Right lobe of liver (tissue), 6 donors: ENCODE data around the gene LPCAT2. TPM values are rescaled to one million over a fixed set of nuclear protein-coding genes. Genes with fewer than 3 reads are reported as not detected.

Experiments
- ATAC-seq, 4 donors: fragments of 200-7000 bp; cut with Tn5 transposase; one replicate each; pipeline ENCODE4 v1.9.1; 2020; ENCODE audit warnings: mild to moderate bottlenecking in 4 of 4, moderate library complexity in 4 of 4
- DNase-seq, 3 donors: peaks; one replicate each; pipeline ENCODE4 v3.0.0-alpha.2; 2020
- H3K27ac ChIP-seq, 3 donors: fragments of 200-600 bp; one replicate each; pipeline ENCODE4 v1.8.0; 2022
- H3K27me3 ChIP-seq, 2 donors: fragments of 200-600 bp; one replicate each; pipeline ENCODE4 v1.8.0; 2022
- H3K36me3 ChIP-seq, 4 donors: fragments of 200-600 bp; sonication (generic) in 1 of 4; one replicate each; pipeline versions ENCODE4 v1.5.1 to v1.8.0; 2017 to 2022; ENCODE audit warnings: control low read depth in 1 of 4
- H3K4me1 ChIP-seq, 4 donors: fragments of 200-600 bp; sonication (generic) in 1 of 4; one replicate each; pipeline versions ENCODE4 v1.5.1 to v1.8.0; 2017 to 2022; ENCODE audit warnings: control low read depth in 1 of 4
- H3K4me3 ChIP-seq, 3 donors: fragments of 200-600 bp; one replicate each; pipeline ENCODE4 v1.8.0; 2022
- H3K9me3 ChIP-seq, 4 donors: fragments of 200-600 bp; sonication (generic) in 1 of 4; one replicate each; pipeline versions ENCODE4 v1.5.1 to v1.8.0; 2017 to 2022; ENCODE audit warnings: control low read depth in 1 of 4
- POLR2A ChIP-seq: fragments of 450-650 bp; IDR thresholded peaks from one replicate; pipeline ENCODE4 v1.6.1; 2017; ENCODE audit warnings: antibody characterized with exemption, mild to moderate bottlenecking
- WGBS: methylation state at CpG from one replicate; pipeline ENCODE4 v1.1.6; 2018; ENCODE audit warnings: low coverage, low lambda C conversion rate; ENCODE audit not compliant: insufficient coverage; ENCODE audit errors: missing lambda C conversion rate; 5-methylcytosine and 5-hydroxymethylcytosine counted together
- intact Hi-C, 2 donors: fragments of 100-400 bp; cut with DNase I; formaldehyde crosslinking; loops; one replicate each; pipeline versions ENCODE4 v1.11.2 to v1.14.1; 2022
- long read RNA-seq: library from polyadenylated mRNA; unstranded; transcript quantifications from one replicate; pipeline ENCODE4 v2.0.0, GENCODE V29; 2019
- total RNA-seq, 6 experiments: library from RNA; depleted of rRNA in 2 of 6; stranded (reverse); fragments of >200 nt in 2 of 6; fragmentation: NEBNext Ultra II Directional in 3 of 6; extraction: Animal tissue kit (Norgen Biotek cat#: 25700) in 3 of 6; gene quantifications; one replicate each; pipeline versions ENCODE4 v1.1.0 to v1.2.4, GENCODE V29; 2016 to 2023
- TF ChIP-seq, protein P1 (sequence below), 4 donors: fragments of 200-600 bp in 3 of 4; fragments of 450-650 bp in 1 of 4; IDR thresholded peaks; one replicate each; pipeline versions ENCODE4 v1.5.1 to v1.8.0; 2016 to 2022; ENCODE audit warnings: antibody characterized with exemption in 4 of 4, mild to moderate bottlenecking in 2 of 4
- donor health status: DM: no; HTN: yes; CAD: no.
- donor health status: DM: no; HTN: no; CAD: no.
- donor health status: DM: no; HTN: no; CAD: no.
- donor health status: DM: no; HTN: yes; CAD: no.
- donor health status: DM: no; HTN: yes; CAD: no.

Gene LPCAT2
- 1 to 10 TPM; 1.8 to 5.1 (median 2.7) TPM for total RNA-seq
- long read RNA-seq, partial matches to known transcripts, result 1 of 1 reads
- long read RNA-seq, other reads (novel, unspliced or antisense), result 0 of 1 reads

DNA sequence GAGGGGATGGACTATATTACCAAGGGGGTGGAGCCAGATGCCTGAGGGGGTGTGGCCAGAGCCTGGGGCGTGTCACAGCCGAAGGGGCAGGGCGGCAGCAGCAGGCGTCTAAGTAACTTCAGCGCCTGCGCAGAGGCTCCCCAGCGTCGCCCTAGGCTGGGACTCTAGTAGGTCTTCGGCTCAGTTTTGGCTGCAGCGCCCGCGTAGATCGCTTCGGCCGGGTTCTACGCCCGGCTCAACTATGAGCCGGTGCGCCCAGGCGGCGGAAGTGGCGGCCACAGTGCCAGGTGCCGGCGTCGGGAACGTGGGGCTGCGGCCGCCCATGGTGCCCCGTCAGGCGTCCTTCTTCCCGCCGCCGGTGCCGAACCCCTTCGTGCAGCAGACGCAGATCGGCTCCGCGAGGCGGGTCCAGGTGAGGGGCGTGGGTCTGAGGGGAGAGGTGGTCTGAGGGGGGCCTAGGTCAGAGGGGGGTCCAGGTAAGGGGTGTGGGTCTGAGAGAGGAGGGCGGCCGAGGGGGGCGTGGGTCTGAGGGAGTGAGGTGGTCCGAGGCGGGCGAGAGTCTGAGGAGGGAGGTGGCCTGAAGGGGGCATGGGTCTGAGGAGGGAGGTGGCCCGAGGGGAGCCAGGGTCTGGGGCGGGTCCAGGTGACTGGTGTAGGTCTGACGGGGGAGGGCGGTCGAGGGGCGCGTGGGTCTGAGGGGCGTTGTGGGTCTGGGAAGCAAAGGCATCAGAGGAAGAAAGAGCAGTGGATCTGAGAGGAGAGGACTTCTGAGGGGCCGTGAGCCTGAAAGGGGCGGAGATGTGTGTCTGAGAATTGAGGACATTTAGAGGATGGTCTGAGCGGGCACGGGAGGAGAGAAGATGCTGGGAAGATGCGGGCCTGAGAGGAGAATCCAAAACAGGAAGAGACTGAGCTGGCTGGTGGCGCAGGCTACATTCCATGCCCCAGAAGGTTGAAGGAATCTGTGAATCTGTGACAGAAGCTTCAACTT, at the start of gene LPCAT2:
LPCAT2 (plus strand) TSS at position 132 of the 991 bp plus-strand sequence; CDS start at position 242, 110 bp downstream.
- H3K9me3 ChIP-seq, result no peaks in the 10 kb centered on the region
- peak; percentile 83 to 90 (median 85) for DNase-seq
- H3K27ac ChIP-seq, result peak within 1 kb of the TSS in 2 of 3 donors; percentile 34 to 42
- peak; percentile 97 to 98 (median 98) for ATAC-seq
- WGBS, result 7% methylated on average over 35 of the region's 61 CpGs
- intact Hi-C loops, result no loop called here
- H3K4me3 ChIP-seq, result peak within 1 kb of the TSS; percentile 44 to 59 (median 58)
- TF ChIP-seq, protein P1, sequence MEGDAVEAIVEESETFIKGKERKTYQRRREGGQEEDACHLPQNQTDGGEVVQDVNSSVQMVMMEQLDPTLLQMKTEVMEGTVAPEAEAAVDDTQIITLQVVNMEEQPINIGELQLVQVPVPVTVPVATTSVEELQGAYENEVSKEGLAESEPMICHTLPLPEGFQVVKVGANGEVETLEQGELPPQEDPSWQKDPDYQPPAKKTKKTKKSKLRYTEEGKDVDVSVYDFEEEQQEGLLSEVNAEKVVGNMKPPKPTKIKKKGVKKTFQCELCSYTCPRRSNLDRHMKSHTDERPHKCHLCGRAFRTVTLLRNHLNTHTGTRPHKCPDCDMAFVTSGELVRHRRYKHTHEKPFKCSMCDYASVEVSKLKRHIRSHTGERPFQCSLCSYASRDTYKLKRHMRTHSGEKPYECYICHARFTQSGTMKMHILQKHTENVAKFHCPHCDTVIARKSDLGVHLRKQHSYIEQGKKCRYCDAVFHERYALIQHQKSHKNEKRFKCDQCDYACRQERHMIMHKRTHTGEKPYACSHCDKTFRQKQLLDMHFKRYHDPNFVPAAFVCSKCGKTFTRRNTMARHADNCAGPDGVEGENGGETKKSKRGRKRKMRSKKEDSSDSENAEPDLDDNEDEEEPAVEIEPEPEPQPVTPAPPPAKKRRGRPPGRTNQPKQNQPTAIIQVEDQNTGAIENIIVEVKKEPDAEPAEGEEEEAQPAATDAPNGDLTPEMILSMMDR (IDR thresholded peaks at IDR 0.05), result no peak
- peak; percentile 42 for TF ChIP-seq POLR2A
- no peaks in the 10 kb centered on the region for H3K27me3 ChIP-seq
- no peaks in the 10 kb centered on the region for H3K4me1 ChIP-seq
- no peaks in the 10 kb centered on the region for H3K36me3 ChIP-seq

GRCh38 chr16:55462241-55462640, 46.6 kb upstream of the LPCAT2 start:
- intact Hi-C loops, result loop anchor here (5.0 to 10.0 kb wide), 3 partner anchors 83 to 383 kb away; no protein-coding TSS in a partner anchor
- no peak overlapping the region for H3K4me3 ChIP-seq
- DNase-seq (no peak), ATAC-seq (no peak)
- 51% methylated on average over 5 of the region's 6 CpGs for WGBS
- no peaks in the 10 kb centered on the region for H3K4me1 ChIP-seq
- H3K27me3 ChIP-seq, result no peaks in the 10 kb centered on the region
- no peak overlapping the region for H3K27ac ChIP-seq
- H3K9me3 ChIP-seq, result no peaks in the 10 kb centered on the region
- H3K36me3 ChIP-seq, result no peaks in the 10 kb centered on the region
- TF ChIP-seq, protein P1 (IDR thresholded peaks at IDR 0.05), result no peak
- no peak for TF ChIP-seq POLR2A

DNA sequence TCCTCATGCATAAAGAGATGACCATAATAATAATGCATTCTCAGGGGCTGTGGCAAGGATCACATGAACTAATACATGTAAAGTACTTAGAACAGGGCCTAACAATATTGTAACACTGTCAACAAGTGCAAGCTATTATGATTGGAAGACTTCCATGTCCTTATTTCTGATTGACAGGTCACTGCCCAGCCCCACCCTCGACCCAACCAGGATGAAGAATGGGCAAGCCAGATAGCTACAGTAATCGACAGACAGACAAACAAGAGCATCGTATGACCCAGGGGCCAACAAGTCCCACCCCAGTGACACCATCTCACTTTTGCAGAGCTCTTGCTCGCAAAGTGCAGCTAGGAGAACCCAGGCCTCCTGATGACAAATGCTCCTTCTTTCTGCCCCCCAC, 44.5 kb upstream of the LPCAT2 start:
- ATAC-seq (no peak), DNase-seq (no peak)
- Histone ChIP-seq H3K27me3 (no peaks in the 10 kb centered on the region), H3K36me3 (no peaks in the 10 kb centered on the region), H3K4me3 (no peak overlapping the region), H3K9me3 (no peaks in the 10 kb centered on the region), H3K4me1 (no peaks in the 10 kb centered on the region), H3K27ac (no peak overlapping the region)
- intact Hi-C loops, result loop anchor here (5.0 to 10.0 kb wide), 3 partner anchors 80 to 380 kb away; no protein-coding TSS in a partner anchor
- 38% methylated on average over 3 of the region's 4 CpGs for WGBS
- TF ChIP-seq, protein P1 (IDR thresholded peaks at IDR 0.05), result no peak
- TF ChIP-seq POLR2A, result no peak

DNA sequence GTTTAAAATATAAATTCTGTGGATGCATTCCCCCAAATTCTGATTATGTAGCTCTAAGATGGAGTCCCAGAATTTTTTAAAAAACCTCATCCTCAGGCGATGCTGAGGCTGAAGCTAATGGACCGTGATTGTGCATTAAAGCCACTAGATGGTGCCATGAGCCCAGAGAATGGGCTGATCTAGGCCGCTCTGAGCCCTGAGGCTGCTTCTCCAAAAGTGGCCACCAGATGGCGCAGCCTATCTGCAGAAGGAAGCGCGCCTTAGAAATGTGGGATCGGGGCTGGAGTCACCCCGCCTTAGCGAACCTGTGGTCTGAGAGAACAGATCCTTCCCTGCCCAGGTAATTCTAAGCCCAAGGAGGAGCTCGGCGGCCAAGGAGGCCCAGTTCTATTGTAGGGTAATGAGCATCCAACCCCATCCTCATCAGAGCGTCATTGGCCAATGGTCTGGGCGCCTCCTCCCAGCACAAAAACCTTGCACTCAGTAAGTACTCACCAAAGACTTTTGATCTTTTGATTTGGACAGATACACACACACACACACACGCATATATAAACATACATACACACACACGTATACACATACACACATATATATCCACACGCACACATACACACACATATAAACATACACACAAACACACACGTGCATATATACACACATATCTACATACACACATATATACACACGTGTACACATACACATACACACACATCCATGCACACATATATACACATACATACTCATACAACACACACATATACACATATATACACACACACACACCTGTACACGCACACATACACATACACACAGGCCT, 43.6 kb upstream of the LPCAT2 start:
- peak; percentile 83 to 86 (median 85) for DNase-seq
- Histone ChIP-seq H3K27ac (no peak overlapping the region), H3K27me3 (no peaks in the 10 kb centered on the region), H3K9me3 (no peaks in the 10 kb centered on the region), H3K4me3 (no peak overlapping the region), H3K4me1 (no peaks in the 10 kb centered on the region), H3K36me3 (no peaks in the 10 kb centered on the region)
- peak; percentile 97 to 100 (median 99) for ATAC-seq
- TF ChIP-seq, protein P1 (IDR thresholded peaks at IDR 0.05), result peak; percentile 99 to 100 (median 100)
- TF ChIP-seq POLR2A, result no peak
- WGBS, result 15% methylated on average over 12 of the region's 19 CpGs
- intact Hi-C loops, result loop anchor here (5.0 to 10.0 kb wide), 3 partner anchors 77 to 380 kb away; no protein-coding TSS in a partner anchor
